ENCODE measurements around the gene HCRTR2. TPM values are rescaled to one million over a fixed set of nuclear protein-coding genes. Genes with fewer than 3 reads are reported as not detected.
"Not testable (repeated sequence)": the region's sequence is repeated elsewhere in the genome, so short reads cannot be mapped to it uniquely, and the experiment has no call there.

Gene HCRTR2
- total and polyA plus RNA-seq, 7 donors, result 0.01 TPM; not detected in 6

DNA sequence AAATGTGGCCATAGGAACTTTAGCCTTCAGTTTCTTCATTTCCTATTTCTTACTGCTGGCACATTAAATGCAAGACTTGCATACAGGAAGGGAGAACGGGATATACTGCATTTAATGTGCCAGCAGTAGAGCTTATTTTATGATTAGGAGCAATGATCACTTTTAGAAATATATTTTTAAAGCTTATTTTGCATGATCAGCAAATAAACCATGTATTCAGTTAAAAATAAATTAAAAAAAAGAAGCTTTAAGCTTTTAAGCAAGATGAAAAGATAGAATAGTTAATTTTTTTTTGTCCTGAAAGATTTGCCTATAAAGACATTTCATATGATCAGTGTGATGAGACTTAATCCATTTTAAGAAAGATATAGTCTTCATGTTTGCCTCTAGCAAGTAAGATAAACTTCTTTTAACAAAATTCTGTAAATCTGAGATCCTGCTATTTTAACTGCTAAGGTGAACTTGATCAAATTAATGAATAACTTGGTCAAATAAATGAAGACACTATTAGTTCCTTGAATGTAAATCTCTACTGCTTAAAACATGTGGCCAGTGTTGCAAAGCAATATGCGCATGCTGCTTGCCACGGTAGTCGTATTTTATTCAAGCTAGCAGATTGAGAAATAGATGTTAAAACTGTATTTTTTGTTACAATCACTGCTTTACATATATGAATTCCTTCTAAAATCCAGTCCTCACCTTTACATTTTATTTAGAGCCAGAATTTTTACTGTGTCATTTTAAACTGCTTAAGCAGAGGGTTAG lies 36.2 kb upstream of the HCRTR2 start:
- ATAC-seq, result no peak
- WGBS, 3 donors, result 76 to 81% (median 79%) methylated on average over 4 of the region's 4 CpGs
- intact Hi-C loops (cut with DNase I), result no loop called here
- Histone ChIP-seq H3K36me3 (ENCODE audit: insufficient read depth in 1 of 2, low read depth in 1 of 2) (no peaks in the 10 kb centered on the region), H3K27ac (no peak overlapping the region), H3K27me3 (ENCODE audit: insufficient read depth in 3 of 3, low read length in 2 of 3) (no peaks in the 10 kb centered on the region), H3K9me3 (no peaks in the 10 kb centered on the region), H3K4me1 (no peaks in the 10 kb centered on the region), H3K4me3 (no peak overlapping the region)
- TF ChIP-seq, protein P1, sequence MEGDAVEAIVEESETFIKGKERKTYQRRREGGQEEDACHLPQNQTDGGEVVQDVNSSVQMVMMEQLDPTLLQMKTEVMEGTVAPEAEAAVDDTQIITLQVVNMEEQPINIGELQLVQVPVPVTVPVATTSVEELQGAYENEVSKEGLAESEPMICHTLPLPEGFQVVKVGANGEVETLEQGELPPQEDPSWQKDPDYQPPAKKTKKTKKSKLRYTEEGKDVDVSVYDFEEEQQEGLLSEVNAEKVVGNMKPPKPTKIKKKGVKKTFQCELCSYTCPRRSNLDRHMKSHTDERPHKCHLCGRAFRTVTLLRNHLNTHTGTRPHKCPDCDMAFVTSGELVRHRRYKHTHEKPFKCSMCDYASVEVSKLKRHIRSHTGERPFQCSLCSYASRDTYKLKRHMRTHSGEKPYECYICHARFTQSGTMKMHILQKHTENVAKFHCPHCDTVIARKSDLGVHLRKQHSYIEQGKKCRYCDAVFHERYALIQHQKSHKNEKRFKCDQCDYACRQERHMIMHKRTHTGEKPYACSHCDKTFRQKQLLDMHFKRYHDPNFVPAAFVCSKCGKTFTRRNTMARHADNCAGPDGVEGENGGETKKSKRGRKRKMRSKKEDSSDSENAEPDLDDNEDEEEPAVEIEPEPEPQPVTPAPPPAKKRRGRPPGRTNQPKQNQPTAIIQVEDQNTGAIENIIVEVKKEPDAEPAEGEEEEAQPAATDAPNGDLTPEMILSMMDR (IDR thresholded peaks at IDR 0.05), result no peak
- no peak for DNase-seq

DNA sequence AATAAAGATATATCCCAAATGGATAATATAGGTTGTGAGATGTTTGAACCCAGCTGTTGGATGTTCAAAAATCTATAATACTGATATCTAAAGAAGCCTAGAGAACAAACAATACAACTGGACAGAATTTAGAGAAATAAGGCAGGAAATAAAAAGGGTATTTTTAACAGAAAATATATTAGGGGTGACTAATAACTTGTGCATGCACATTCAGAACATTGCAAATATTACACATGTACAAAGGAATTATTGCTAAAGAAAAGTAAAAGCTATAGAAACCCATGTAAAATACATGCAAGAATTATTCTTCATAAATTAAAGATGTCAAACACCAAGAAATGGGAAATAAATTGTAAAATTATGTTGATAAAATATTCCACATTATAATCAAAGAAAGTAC lies 32.7 kb upstream of the HCRTR2 start:
- Histone ChIP-seq H3K4me1 (no peaks in the 10 kb centered on the region), H3K27ac (no peak overlapping the region), H3K27me3 (ENCODE audit: insufficient read depth in 3 of 3, low read length in 2 of 3) (no peaks in the 10 kb centered on the region), H3K9me3 (no peaks in the 10 kb centered on the region), H3K4me3 (no peak overlapping the region), H3K36me3 (ENCODE audit: insufficient read depth in 1 of 2, low read depth in 1 of 2) (no peaks in the 10 kb centered on the region)
- intact Hi-C loops (cut with DNase I), result no loop called here
- TF ChIP-seq, protein P1 (IDR thresholded peaks at IDR 0.05), result no peak
- DNase-seq, result no peak
- no peak for ATAC-seq

DNA sequence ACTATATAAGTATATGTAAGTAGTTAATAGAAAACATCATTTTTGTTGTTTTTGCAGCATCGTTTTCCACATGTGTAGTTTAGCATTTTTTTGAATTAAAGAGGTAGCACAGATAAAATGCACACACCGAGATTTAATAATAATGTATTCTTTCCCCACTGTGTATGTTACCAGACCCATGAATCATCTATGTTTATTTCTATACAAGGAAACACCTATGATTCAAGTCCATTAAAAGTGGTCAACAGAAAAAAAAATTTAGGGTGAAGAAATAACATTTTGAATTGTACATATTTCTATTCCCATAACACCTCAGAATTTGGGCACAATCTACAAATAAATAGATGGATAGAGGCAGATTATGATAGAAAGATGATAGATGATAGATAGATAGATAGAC lies 31.7 kb upstream of the HCRTR2 start:
- Histone ChIP-seq H3K4me1 (no peaks in the 10 kb centered on the region), H3K36me3 (ENCODE audit: insufficient read depth in 1 of 2, low read depth in 1 of 2) (no peaks in the 10 kb centered on the region), H3K9me3 (no peaks in the 10 kb centered on the region), H3K27me3 (ENCODE audit: insufficient read depth in 3 of 3, low read length in 2 of 3) (no peaks in the 10 kb centered on the region), H3K4me3 (no peak overlapping the region), H3K27ac (no peak overlapping the region)
- WGBS, 3 donors, result 44 to 72% (median 65%) methylated on average over 2 of the region's 2 CpGs
- ATAC-seq (no peak), DNase-seq (no peak)
- intact Hi-C loops (cut with DNase I), result no loop called here
- TF ChIP-seq, protein P1 (IDR thresholded peaks at IDR 0.05), result no peak

DNA sequence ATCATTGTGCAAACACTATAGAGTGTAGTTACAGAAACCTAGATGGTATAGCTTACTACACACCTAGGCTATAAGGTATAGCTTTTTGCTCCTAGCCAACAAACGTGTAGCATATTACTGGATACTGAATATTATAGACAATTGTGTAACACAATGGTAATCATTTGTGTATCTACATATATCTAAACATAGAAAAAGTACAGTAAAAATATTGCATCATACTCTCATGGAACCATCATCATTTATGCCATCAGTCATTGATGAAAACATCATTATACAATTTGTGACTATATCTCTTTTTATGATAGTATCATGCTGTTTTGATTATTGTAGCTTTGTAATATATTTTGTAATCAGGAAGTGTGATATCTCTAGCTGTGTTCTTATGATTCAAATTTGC lies 21.0 kb upstream of the HCRTR2 start:
- H3K27ac ChIP-seq, result no peak overlapping the region
- DNase-seq (no peak), ATAC-seq (no peak)
- H3K36me3 ChIP-seq (ENCODE audit: insufficient read depth in 1 of 2, low read depth in 1 of 2), result no peaks in the 10 kb centered on the region
- no peaks in the 10 kb centered on the region for H3K27me3 ChIP-seq (ENCODE audit: insufficient read depth in 3 of 3, low read length in 2 of 3)
- intact Hi-C loops (cut with DNase I), result no loop called here
- H3K9me3 ChIP-seq, result peaks cover 12% of the 10 kb centered on the region
- TF ChIP-seq, protein P1 (IDR thresholded peaks at IDR 0.05), result no peak
- H3K4me3 ChIP-seq, result no peak overlapping the region
- 54 to 62% (median 56%) methylated on average over 1 of the region's 1 CpG for WGBS, 3 donors
- H3K4me1 ChIP-seq, result no peaks in the 10 kb centered on the region

DNA sequence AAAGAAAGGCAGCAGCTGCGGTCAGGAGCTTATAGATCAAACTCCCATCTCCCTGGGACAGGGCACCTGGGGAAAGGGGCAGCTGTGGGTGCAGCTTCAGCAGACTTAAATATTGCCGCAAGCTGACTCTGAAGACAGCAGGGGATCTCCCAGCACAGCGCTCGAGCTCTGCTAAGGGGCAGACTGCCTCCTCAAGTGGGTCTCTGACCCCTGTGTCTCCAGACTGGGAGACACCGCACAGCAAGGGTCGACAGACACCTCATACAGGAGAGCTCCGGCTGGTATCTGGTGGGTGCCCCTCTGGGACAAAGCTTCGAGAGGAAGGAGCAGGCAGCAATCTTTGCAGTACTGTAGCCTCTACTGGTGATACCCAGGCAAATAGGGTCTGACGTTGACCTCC lies 15.5 kb upstream of the HCRTR2 start:
- H3K27ac ChIP-seq; H3K4me3 ChIP-seq; H3K9me3 ChIP-seq; intact Hi-C loops (cut with DNase I); H3K4me1 ChIP-seq; H3K27me3 ChIP-seq (ENCODE audit: insufficient read depth in 3 of 3, low read length in 2 of 3); ATAC-seq; H3K36me3 ChIP-seq (ENCODE audit: insufficient read depth in 1 of 2, low read depth in 1 of 2): not testable (repeated sequence)
- DNase-seq, result peak in 1 of 2 donors; percentile 22
- 83 to 88% (median 86%) methylated on average over 9 of the region's 9 CpGs for WGBS, 3 donors

All from psoas muscle (tissue), 8 donors.